ENCODE measurements around the gene CENPF. TPM values are rescaled to one million over a fixed set of nuclear protein-coding genes. Genes with fewer than 3 reads are reported as not detected.
A peak's percentile ranks its signal among the peaks of the same experiment; 100 is the strongest.

CENPF gene
- total and polyA plus RNA-seq, 2 experiments from 2014 or later = 123 to 376 TPM

DNA sequence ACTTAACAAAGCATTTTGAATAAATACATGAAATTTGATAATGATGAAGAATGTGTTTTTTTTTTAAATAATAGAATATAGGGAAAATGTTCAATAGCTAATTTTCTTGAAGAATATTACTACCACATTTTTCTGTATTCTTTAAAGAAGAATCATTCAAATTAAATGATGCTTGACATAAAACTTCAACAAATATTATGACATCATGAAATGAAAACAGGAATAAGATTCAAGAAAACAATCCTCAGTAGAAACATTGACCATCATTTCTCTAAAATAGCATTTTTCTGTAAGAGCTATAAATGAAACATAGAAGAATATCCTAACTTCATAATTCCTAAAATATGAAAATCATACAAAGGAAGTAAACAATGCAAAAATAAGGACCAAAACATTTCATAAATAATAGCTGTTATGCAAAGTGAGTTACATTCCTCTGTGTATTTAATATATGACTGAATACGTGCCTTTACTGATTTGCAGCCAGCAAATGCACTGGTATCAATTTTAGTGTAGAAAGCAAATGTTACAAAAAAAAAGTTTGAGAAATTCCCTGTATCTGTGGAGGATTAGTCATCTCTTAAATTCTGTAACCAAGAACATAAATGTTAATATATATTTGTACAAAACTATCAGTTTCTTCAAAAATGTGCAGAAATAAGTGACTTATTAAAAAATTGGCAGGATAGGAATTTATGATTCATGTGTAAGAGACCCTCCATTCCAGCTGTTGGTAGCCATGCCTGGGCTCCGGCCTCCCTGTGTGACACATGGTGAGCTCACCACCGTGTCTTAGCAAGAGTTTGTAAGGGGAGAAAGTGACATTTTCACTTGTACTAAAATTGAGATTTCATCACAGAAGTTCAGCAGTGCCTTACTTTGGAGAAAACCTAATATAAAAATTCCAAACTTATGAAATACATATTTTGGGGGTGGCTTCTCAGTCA is 36.6 kb upstream of the CENPF start:
- Histone ChIP-seq H3F3A (replicated peaks; ENCODE audit: low read depth) (no peaks in the 10 kb centered on the region), H2AFZ (peak overlapping the region; percentile 35; the same call in 1 of the 2 replicates), H3K4me3 (no peak overlapping the region), H3K9me2 (ENCODE audit: insufficient read depth) (no peaks in the 10 kb centered on the region; the same call in 1 of the 2 replicates), H3K27me3 (ENCODE audit: insufficient read depth) (no peaks in the 10 kb centered on the region), H3K27ac (ENCODE audit: low read depth) (no peak overlapping the region), H3K79me2 (replicated peaks; ENCODE audit: insufficient read depth) (no peaks in the 10 kb centered on the region), H3K4me1 (ENCODE audit: insufficient read depth) (no peaks in the 10 kb centered on the region), H4K20me1 (replicated peaks; ENCODE audit: insufficient read depth) (no peaks in the 10 kb centered on the region), H3K4me2 (no peak overlapping the region), H3K36me3 (ENCODE audit: insufficient read depth) (no peaks in the 10 kb centered on the region)
- DNase-seq (ENCODE audit: low spot score) = no peak
- no peaks in the 10 kb centered on the region for H3K36me3 Mint-ChIP-seq (ENCODE audit: low read depth)
- H3K4me3 Mint-ChIP-seq = no peak overlapping the region
- H3K27ac Mint-ChIP-seq = no peak overlapping the region
- no peaks in the 10 kb centered on the region for H3K9me3 Mint-ChIP-seq
- no peak for ATAC-seq
- no peaks in the 10 kb centered on the region for H3K4me1 Mint-ChIP-seq
- H3K27me3 Mint-ChIP-seq (ENCODE audit: insufficient read depth, low read depth, poor library complexity) = no peaks in the 10 kb centered on the region
- TF ChIP-seq, protein P1, sequence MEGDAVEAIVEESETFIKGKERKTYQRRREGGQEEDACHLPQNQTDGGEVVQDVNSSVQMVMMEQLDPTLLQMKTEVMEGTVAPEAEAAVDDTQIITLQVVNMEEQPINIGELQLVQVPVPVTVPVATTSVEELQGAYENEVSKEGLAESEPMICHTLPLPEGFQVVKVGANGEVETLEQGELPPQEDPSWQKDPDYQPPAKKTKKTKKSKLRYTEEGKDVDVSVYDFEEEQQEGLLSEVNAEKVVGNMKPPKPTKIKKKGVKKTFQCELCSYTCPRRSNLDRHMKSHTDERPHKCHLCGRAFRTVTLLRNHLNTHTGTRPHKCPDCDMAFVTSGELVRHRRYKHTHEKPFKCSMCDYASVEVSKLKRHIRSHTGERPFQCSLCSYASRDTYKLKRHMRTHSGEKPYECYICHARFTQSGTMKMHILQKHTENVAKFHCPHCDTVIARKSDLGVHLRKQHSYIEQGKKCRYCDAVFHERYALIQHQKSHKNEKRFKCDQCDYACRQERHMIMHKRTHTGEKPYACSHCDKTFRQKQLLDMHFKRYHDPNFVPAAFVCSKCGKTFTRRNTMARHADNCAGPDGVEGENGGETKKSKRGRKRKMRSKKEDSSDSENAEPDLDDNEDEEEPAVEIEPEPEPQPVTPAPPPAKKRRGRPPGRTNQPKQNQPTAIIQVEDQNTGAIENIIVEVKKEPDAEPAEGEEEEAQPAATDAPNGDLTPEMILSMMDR (conservative IDR thresholded peaks at IDR 0.05; ENCODE audit: low read depth in 2 of 2) = no peak
- TF ChIP-seq CREB1 (CRISPR knock-in tag; IDR thresholded peaks at IDR 0.05; ENCODE audit: low read depth) = no peak
- TF ChIP-seq ZNF331 (CRISPR knock-in tag; IDR thresholded peaks at IDR 0.05; ENCODE audit: low read depth) = no peak
- TF ChIP-seq ZNF114 (CRISPR knock-in tag; IDR thresholded peaks at IDR 0.05) = no peak
- no peak for TF ChIP-seq POLR2AphosphoS5 (IDR thresholded peaks at IDR 0.05; ENCODE audit: low read depth)
- TF ChIP-seq JUNB (IDR thresholded peaks at IDR 0.05; ENCODE audit: unreplicated experiment) = no peak
- TF ChIP-seq ZNF462 (CRISPR knock-in tag; IDR thresholded peaks at IDR 0.05) = no peak
- no peak for TF ChIP-seq EZH2 (IDR thresholded peaks at IDR 0.05; ENCODE audit: low read depth, unreplicated experiment)
- TF ChIP-seq STAT1 (IDR thresholded peaks at IDR 0.05; ENCODE audit: unreplicated experiment) = no peak
- no peak for TF ChIP-seq REST (IDR thresholded peaks at IDR 0.05; ENCODE audit: unreplicated experiment)
- no peak for TF ChIP-seq ETS1 (IDR thresholded peaks at IDR 0.05)
- TF ChIP-seq NANOG (IDR thresholded peaks at IDR 0.05; ENCODE audit: borderline replicate concordance) = no peak
- TF ChIP-seq EZH2phosphoT487 (IDR thresholded peaks at IDR 0.05; ENCODE audit: unreplicated experiment) = no peak

Measured in GM23338 (cell line).